Measurements from ENCODE around the gene TPM3. TPM values are rescaled to one million over a fixed set of nuclear protein-coding genes. Genes with fewer than 3 reads are reported as not detected.

Gene TPM3
- total RNA-seq, 1 donor from 2014 or later, result 254 TPM

GRCh38 chr1:154159554-154159953, 32.3 kb downstream of the TPM3 start:
- TF ChIP-seq CTCF (IDR thresholded peaks at IDR 0.05), result no peak
- Histone ChIP-seq H3K36me3 (peaks cover 39 to 64% of the 10 kb centered on the region in 2 donors), H3K4me3 (no peak overlapping the region), H3K4me1 (peaks cover 0 to 18% of the 10 kb centered on the region in 2 donors), H3K9me3 (no peaks in the 10 kb centered on the region), H3K27me3 (no peaks in the 10 kb centered on the region), H3K27ac (peak overlapping the region in 1 of 2 donors; percentile 10)
- intact Hi-C loops (cut with DNase I), result loop anchor here (10.0 kb wide), 1 partner anchor 365 kb away; no protein-coding TSS in a partner anchor
- DNase-seq (ENCODE audit: low spot score in 2 of 2), result no peak

DNA sequence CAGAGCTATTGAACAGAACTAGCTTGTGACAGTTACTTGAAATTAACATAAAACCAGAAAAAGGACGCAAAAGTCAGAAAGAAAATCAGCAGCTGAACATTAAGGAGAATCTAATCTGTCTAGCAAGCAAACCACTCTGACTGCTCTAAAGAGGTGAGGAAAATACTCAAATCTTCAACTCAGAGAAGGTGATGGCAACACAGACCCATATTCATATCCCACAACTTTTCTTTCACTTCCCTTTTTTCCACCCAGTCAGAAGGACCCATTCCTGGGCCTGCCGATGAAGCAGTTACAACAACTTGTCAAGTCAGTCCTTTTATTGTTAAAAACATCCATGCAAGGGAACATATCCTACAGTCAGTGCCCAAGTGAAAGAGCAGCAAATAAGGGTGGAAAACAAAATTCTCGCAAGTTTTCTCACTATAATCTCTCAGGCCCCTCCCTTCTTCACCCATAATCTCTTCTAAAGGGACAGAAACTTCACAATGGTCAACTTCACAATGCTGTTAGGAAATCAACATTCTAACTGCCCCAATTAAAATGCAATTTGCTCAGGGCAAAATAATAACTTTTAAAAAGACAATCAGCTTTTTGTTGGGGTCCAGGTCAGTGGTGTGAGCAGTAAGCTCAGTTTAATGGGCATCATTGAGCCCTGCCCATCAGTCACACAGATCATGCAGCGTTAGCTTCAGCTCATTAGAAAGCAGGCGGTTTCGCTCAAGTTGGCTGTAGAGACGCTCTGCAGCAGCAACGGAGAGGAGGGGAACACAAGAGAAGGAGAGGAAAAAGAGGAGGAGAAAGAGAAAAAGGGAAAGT, 33.4 kb downstream of the TPM3 start:
- no peak for TF ChIP-seq CTCF (IDR thresholded peaks at IDR 0.05)
- H3K9me3 ChIP-seq, result no peaks in the 10 kb centered on the region
- peaks cover 0 to 23% of the 10 kb centered on the region in 2 donors for H3K4me1 ChIP-seq
- H3K36me3 ChIP-seq, result peaks cover 29 to 55% of the 10 kb centered on the region in 2 donors
- no peak for DNase-seq (ENCODE audit: low spot score in 2 of 2)
- intact Hi-C loops (cut with DNase I), result loop anchor here (10.0 kb wide), 1 partner anchor 364 kb away; no protein-coding TSS in a partner anchor
- H3K27me3 ChIP-seq, result no peaks in the 10 kb centered on the region
- peak overlapping the region; percentile 88 to 94 for H3K27ac ChIP-seq
- H3K4me3 ChIP-seq, result no peak overlapping the region

DNA sequence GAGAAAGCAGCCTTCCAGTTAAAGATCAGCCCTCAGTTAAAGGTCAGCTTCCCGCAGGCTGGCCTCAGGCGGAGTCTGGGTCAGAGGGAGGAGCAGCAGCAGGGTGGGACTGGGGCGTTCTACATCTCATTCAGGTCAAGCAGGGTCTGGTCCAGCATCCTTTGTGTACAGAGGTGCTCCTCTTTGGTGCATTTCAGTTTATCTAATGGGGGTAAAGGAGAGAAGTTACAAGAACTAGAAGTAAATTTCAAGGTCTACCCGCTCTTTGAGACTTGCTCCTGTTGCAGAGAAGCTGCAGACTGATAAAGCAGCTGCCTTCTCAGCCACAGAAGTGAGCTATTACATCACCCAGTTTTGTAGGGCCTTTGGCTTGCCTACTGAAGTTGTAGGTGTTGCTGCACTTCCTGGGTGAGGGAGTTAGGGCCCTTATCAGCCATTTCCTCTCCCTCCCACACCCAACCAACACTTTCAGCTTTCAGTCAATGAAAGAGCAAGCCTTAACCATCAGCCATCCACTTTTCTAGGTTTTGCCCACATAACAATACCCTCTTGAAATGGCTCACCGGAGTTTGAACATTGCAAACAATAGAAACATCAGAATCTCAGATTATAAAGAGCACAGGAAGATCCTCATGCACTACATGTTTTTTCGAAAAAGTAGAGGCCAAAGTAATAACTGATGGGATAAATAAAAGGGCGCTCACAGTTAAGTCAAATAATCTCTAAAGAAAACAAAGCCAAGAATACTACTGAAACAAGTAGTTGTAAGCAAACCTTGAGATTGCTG, 34.2 kb downstream of the TPM3 start:
- Histone ChIP-seq H3K27ac (peak overlapping the region; percentile 88 to 94), H3K36me3 (peaks cover 24 to 54% of the 10 kb centered on the region in 2 donors), H3K4me1 (peaks cover 0 to 23% of the 10 kb centered on the region in 2 donors), H3K4me3 (no peak overlapping the region), H3K9me3 (no peaks in the 10 kb centered on the region), H3K27me3 (no peaks in the 10 kb centered on the region)
- no peak for DNase-seq (ENCODE audit: low spot score in 2 of 2)
- intact Hi-C loops (cut with DNase I), result loop anchor here (10.0 kb wide), 1 partner anchor 363 kb away; no protein-coding TSS in a partner anchor
- no peak for TF ChIP-seq CTCF (IDR thresholded peaks at IDR 0.05)

DNA sequence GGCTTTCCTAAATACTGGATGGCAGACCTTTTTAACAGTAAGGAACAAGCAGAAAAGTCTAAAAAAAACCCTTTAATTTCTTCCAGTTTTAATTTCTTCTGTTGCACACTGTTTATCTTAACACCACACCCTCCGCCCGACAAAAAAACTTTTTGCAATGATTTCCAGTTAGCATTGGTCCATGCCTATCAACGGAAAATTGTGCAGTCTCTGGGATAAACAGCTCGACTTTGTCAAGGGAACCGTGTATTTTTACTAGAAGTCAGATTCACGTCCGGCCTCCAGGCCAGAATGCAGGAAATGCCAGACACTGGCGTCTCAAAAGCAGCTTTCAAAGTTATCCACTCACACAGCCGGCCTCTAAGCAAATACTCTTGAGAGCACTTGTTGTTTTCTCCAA, 36.6 kb downstream of the TPM3 start:
- peaks cover 4 to 30% of the 10 kb centered on the region in 2 donors for H3K4me1 ChIP-seq
- H3K36me3 ChIP-seq, result peaks cover 18 to 38% of the 10 kb centered on the region in 2 donors
- H3K4me3 ChIP-seq, result peak overlapping the region in 1 of 2 donors; percentile 32
- H3K27ac ChIP-seq, result peak overlapping the region; percentile 88 to 94
- no peaks in the 10 kb centered on the region for H3K9me3 ChIP-seq
- intact Hi-C loops (cut with DNase I), result loop anchor here (10.0 kb wide), 1 partner anchor 360 kb away; no protein-coding TSS in a partner anchor
- peak in 1 of 2 donors; percentile 86 for DNase-seq (ENCODE audit: low spot score in 2 of 2)
- no peaks in the 10 kb centered on the region for H3K27me3 ChIP-seq
- TF ChIP-seq CTCF (IDR thresholded peaks at IDR 0.05), result no peak

GRCh38 chr1:154154534-154155191, 37.2 kb downstream of the TPM3 start, which contains the start of gene NUP210L:
TSS of gene NUP210L (minus strand) at chr1:154155073.
- peak; percentile 35 to 91 for DNase-seq (ENCODE audit: low spot score in 2 of 2)
- TF ChIP-seq CTCF (IDR thresholded peaks at IDR 0.05), result no peak
- Histone ChIP-seq H3K4me1 (peaks cover 4 to 30% of the 10 kb centered on the region in 2 donors), H3K9me3 (no peaks in the 10 kb centered on the region), H3K36me3 (peaks cover 15 to 32% of the 10 kb centered on the region in 2 donors), H3K4me3 (peak within 1 kb of the TSS; percentile 1 to 32), H3K27me3 (no peaks in the 10 kb centered on the region), H3K27ac (peak within 1 kb of the TSS; percentile 88 to 94)
- intact Hi-C loops (cut with DNase I), result loop anchor here (10.0 kb wide), 1 partner anchor 360 kb away; no protein-coding TSS in a partner anchor

Measured in ascending aorta (tissue), 2 donors.